ENCODE measurements around the gene OTOG.

OTOG gene

GRCh38 chr11:17519061-17519885 is 27.8 kb upstream of the OTOG start:
- no peak for DNase-seq (ENCODE audit: low read depth in 2 of 2, low spot score in 1 of 2)

- DNase-seq (ENCODE audit: low read depth in 2 of 2, low spot score in 1 of 2) = no peak
Measured at GRCh38 chr11:17521106-17521900, 25.8 kb upstream of the OTOG start.

- DNase-seq (ENCODE audit: low read depth in 2 of 2, low spot score in 1 of 2) = no peak
Measured at GRCh38 chr11:17522655-17523054, 24.4 kb upstream of the OTOG start.

- DNase-seq (ENCODE audit: low read depth in 2 of 2, low spot score in 1 of 2) = no peak
Measured at GRCh38 chr11:17524221-17524620, 22.8 kb upstream of the OTOG start.

- no peak for DNase-seq (ENCODE audit: low read depth in 2 of 2, low spot score in 1 of 2)
Measured at GRCh38 chr11:17525570-17525969, 21.5 kb upstream of the OTOG start.

- DNase-seq (ENCODE audit: low read depth in 2 of 2, low spot score in 1 of 2) = no peak
Measured at GRCh38 chr11:17526326-17526725, 20.7 kb upstream of the OTOG start.

GRCh38 chr11:17526931-17527627 is 20.0 kb upstream of the OTOG start:
- DNase-seq (ENCODE audit: low read depth in 2 of 2, low spot score in 1 of 2) = no peak

GRCh38 chr11:17527628-17527995 is 19.4 kb upstream of the OTOG start:
- no peak for DNase-seq (ENCODE audit: low read depth in 2 of 2, low spot score in 1 of 2)

GRCh38 chr11:17528181-17528691 is 18.8 kb upstream of the OTOG start:
- peak; percentile 5 to 8 for DNase-seq (ENCODE audit: low read depth in 2 of 2, low spot score in 1 of 2)

GRCh38 chr11:17528906-17529843 is 17.9 kb upstream of the OTOG start:
- DNase-seq (ENCODE audit: low read depth in 2 of 2, low spot score in 1 of 2) = no peak

- DNase-seq (ENCODE audit: low read depth in 2 of 2, low spot score in 1 of 2) = no peak
Measured at GRCh38 chr11:17529844-17530185, 17.2 kb upstream of the OTOG start.

GRCh38 chr11:17531071-17531600 is 15.9 kb upstream of the OTOG start:
- no peak for DNase-seq (ENCODE audit: low read depth in 2 of 2, low spot score in 1 of 2)

GRCh38 chr11:17531636-17532113 is 15.4 kb upstream of the OTOG start:
- DNase-seq (ENCODE audit: low read depth in 2 of 2, low spot score in 1 of 2) = no peak

GRCh38 chr11:17532784-17533183 is 14.3 kb upstream of the OTOG start:
- DNase-seq (ENCODE audit: low read depth in 2 of 2, low spot score in 1 of 2) = no peak

GRCh38 chr11:17533341-17533740 is 13.7 kb upstream of the OTOG start:
- no peak for DNase-seq (ENCODE audit: low read depth in 2 of 2, low spot score in 1 of 2)

GRCh38 chr11:17533778-17534415 is 13.2 kb upstream of the OTOG start:
- DNase-seq (ENCODE audit: low read depth in 2 of 2, low spot score in 1 of 2) = no peak

- no peak for DNase-seq (ENCODE audit: low read depth in 2 of 2, low spot score in 1 of 2)
Measured at GRCh38 chr11:17535488-17535887, 11.6 kb upstream of the OTOG start.

GRCh38 chr11:17537261-17537660 is 9.8 kb upstream of the OTOG start:
- no peak for DNase-seq (ENCODE audit: low read depth in 2 of 2, low spot score in 1 of 2)

GRCh38 chr11:17538054-17538453 is 9.0 kb upstream of the OTOG start:
- no peak for DNase-seq (ENCODE audit: low read depth in 2 of 2, low spot score in 1 of 2)

GRCh38 chr11:17538731-17539130 is 8.3 kb upstream of the OTOG start:
- DNase-seq (ENCODE audit: low read depth in 2 of 2, low spot score in 1 of 2) = no peak
